Peyer's patch (tissue), 4 donors: Measurements from ENCODE around the gene TEDC1. TPM values are rescaled to one million over a fixed set of nuclear protein-coding genes. Genes with fewer than 3 reads are reported as not detected.

ENCODE experiments used
- DNase-seq, 3 donors: peaks; one replicate each; pipeline ENCODE4 v3.0.0-alpha.2; 2017 to 2019
- H3K27ac ChIP-seq, 4 donors: fragments of 200-600 bp; sonication (generic); one replicate each; pipeline ENCODE4 v1.5.1; 2016 to 2019
- H3K27me3 ChIP-seq, 2 donors: fragments of 200-600 bp; sonication (generic); one replicate each; pipeline ENCODE4 v1.5.1; 2019
- H3K36me3 ChIP-seq, 3 donors: fragments of 200-600 bp; sonication (generic); one replicate each; pipeline ENCODE4 v1.5.1; 2016 to 2019
- H3K4me1 ChIP-seq, 4 donors: fragments of 200-600 bp; sonication (generic); one replicate each; pipeline ENCODE4 v1.5.1; 2016 to 2019
- H3K4me3 ChIP-seq, 4 donors: fragments of 200-600 bp; sonication (generic); 1 replicate in 3 of 4; 2 replicates in 1 of 4; pipeline ENCODE4 v1.5.1; 2016 to 2019; ENCODE audit warnings: mild to moderate bottlenecking in 1 of 4
- H3K9me3 ChIP-seq, 4 donors: fragments of 200-600 bp; sonication (generic); one replicate each; pipeline ENCODE4 v1.5.1; 2016 to 2019; ENCODE audit warnings: mild to moderate bottlenecking in 1 of 4
- POLR2A ChIP-seq, 2 donors: fragments of 450-650 bp; IDR thresholded peaks; one replicate each; pipeline ENCODE4 v1.5.1; 2017; ENCODE audit warnings: antibody characterized with exemption in 2 of 2, mild to moderate bottlenecking in 2 of 2, moderate library complexity in 2 of 2
- total RNA-seq, 4 donors: library from RNA; depleted of rRNA; stranded (reverse); fragments of >200 nt; gene quantifications; one replicate each; pipeline ENCODE4 v1.1.0, GENCODE V29; 2016
- TF ChIP-seq, protein P1 (sequence below), 6 experiments: fragments of 450-650 bp in 4 of 6; fragments of 200-600 bp in 2 of 6; sonication (generic) in 1 of 6; IDR thresholded peaks; one replicate each; pipeline ENCODE4 v1.5.1; 2017 to 2019; ENCODE audit warnings: antibody characterized with exemption in 6 of 6, mild to moderate bottlenecking in 3 of 6, moderate library complexity in 1 of 6

The TEDC1 gene
- total RNA-seq, 4 donors from 2014 or later, result 7.0 to 42.1 (median 15.1) TPM

DNA sequence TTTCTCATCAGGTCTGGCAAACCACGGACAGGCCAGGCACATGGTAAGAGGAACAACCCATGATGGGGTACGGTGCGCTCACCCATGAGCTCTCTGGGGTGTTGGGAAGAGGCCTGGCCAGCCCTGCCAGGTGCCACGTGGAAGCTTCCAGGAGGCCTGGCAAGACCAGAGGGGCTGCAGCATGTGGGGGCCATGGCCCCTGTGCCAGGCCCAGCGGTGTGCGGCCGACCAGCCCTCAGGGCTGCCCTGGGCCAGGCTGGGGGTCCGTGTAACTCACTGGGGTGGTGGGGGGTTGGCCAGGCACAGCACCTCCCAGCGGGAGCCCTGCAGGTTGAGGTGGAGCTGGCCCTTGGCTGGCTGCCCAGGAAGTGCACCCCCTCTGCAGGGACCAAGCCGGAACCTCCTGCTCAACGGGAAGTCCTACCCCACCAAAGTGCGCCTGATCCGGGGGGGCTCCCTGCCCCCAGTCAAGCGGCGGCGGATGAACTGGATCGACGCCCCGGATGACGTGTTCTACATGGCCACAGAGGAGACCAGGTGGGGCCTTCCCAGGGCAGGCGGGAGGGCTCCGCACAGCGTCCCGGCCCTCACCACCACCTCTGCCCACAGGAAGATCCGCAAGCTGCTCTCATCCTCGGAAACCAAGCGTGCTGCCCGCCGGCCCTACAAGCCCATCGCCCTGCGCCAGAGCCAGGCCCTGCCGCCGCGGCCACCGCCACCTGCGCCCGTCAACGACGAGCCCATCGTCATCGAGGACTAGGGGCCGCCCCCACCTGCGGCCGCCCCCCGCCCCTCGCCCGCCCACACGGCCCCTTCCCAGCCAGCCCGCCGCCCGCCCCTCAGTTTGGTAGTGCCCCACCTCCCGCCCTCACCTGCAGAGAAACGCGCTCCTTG is 21.3 kb upstream of the TEDC1 start:
- peaks cover 0 to 19% (median 10%) of the 10 kb centered on the region in 4 donors for H3K4me1 ChIP-seq
- DNase-seq, result no peak
- peaks cover 0 to 8% of the 10 kb centered on the region in 2 donors for H3K27me3 ChIP-seq
- H3K27ac ChIP-seq, result no peak overlapping the region
- H3K9me3 ChIP-seq, result no peaks in the 10 kb centered on the region
- H3K36me3 ChIP-seq, result peaks cover 0 to 51% (median 0%) of the 10 kb centered on the region in 3 donors
- H3K4me3 ChIP-seq, result no peak overlapping the region
- TF ChIP-seq, protein P1, sequence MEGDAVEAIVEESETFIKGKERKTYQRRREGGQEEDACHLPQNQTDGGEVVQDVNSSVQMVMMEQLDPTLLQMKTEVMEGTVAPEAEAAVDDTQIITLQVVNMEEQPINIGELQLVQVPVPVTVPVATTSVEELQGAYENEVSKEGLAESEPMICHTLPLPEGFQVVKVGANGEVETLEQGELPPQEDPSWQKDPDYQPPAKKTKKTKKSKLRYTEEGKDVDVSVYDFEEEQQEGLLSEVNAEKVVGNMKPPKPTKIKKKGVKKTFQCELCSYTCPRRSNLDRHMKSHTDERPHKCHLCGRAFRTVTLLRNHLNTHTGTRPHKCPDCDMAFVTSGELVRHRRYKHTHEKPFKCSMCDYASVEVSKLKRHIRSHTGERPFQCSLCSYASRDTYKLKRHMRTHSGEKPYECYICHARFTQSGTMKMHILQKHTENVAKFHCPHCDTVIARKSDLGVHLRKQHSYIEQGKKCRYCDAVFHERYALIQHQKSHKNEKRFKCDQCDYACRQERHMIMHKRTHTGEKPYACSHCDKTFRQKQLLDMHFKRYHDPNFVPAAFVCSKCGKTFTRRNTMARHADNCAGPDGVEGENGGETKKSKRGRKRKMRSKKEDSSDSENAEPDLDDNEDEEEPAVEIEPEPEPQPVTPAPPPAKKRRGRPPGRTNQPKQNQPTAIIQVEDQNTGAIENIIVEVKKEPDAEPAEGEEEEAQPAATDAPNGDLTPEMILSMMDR (IDR thresholded peaks at IDR 0.05), result no peak
- no peak for TF ChIP-seq POLR2A (IDR thresholded peaks at IDR 0.05)

DNA sequence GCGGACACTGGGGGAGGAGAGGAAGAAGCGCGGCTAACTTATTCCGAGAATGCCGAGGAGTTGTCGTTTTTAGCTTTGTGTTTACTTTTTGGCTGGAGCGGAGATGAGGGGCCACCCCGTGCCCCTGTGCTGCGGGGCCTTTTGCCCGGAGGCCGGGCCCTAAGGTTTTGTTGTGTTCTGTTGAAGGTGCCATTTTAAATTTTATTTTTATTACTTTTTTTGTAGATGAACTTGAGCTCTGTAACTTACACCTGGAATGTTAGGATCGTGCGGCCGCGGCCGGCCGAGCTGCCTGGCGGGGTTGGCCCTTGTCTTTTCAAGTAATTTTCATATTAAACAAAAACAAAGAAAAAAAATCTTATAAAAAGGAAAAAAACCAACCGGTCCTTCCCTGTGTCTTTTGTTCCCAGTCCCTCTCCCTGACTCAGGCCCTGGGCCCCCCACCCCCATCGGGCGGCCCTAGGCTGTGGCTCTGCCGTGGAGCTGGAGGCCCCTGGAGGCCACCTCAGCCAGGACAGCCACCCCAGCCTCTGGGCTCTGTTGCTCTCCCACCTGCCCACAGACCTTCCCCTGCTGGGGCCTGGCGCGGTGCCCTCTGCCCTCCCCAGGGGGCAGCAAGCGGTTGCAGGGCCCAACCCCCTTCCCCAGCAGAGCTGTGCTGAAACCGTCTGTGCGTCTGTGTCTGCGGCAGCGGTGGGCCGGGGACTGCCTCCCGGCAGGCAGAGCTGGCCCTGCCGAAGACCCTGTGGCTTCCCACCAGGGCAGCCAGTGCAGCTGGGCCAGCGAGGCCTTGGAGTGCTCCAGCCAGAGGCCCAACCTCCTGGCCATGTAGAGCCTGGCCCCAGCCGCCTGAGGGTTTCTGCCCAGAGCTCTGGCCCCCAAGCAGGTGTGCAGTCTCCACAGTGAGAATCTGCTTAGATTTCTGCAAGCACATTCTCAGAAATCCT is 20.4 kb upstream of the TEDC1 start:
- Histone ChIP-seq H3K4me1 (peaks cover 0 to 28% (median 19%) of the 10 kb centered on the region in 4 donors), H3K27me3 (peaks cover 0 to 17% of the 10 kb centered on the region in 2 donors)
- TF ChIP-seq, protein P1 (IDR thresholded peaks at IDR 0.05), result no peak
- no peak for TF ChIP-seq POLR2A (IDR thresholded peaks at IDR 0.05)

DNA sequence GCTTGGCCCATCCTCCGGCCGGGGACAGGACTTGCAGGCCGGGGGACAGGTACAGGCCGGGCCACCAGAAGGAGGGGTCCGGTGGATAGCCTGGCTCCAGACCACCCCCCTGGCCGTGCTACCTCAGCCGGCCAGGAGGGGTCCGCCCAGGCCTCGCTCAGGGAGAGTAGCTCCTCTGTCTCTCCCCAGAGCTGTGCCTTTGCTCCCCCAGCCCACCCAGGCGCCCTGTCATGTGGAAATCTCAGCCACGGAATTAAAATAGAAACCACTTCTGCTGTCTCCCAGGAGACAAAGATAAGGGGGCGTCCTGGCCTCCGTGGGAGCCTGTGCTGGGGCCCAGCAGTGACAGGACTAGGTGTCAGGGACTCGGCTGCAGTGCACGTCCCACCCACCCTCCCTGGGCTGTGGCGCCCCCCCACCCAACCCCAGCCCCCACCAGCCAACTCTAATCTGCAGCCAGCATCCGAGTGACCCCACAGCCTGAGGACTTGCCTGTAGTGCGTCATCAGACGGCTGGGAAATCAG is 19.7 kb upstream of the TEDC1 start:
- DNase-seq, result no peak
- H3K4me3 ChIP-seq, result no peak overlapping the region
- H3K4me1 ChIP-seq, result peaks cover 0 to 35% (median 22%) of the 10 kb centered on the region in 4 donors
- H3K27me3 ChIP-seq, result peaks cover 0 to 24% of the 10 kb centered on the region in 2 donors
- no peak for TF ChIP-seq POLR2A (IDR thresholded peaks at IDR 0.05)
- TF ChIP-seq, protein P1 (IDR thresholded peaks at IDR 0.05), result no peak
- peaks cover 0 to 34% (median 0%) of the 10 kb centered on the region in 3 donors for H3K36me3 ChIP-seq
- H3K27ac ChIP-seq, result peak overlapping the region in 1 of 4 donors; percentile 89
- H3K9me3 ChIP-seq, result no peaks in the 10 kb centered on the region

More for the DNA sequence above, 20.4 kb upstream of the TEDC1 start:
- H3K9me3 ChIP-seq, result no peaks in the 10 kb centered on the region
- DNase-seq, result no peak
- H3K36me3 ChIP-seq, result peaks cover 0 to 41% (median 0%) of the 10 kb centered on the region in 3 donors
- no peak overlapping the region for H3K4me3 ChIP-seq
- peak overlapping the region in 1 of 4 donors; percentile 12 for H3K27ac ChIP-seq

DNA sequence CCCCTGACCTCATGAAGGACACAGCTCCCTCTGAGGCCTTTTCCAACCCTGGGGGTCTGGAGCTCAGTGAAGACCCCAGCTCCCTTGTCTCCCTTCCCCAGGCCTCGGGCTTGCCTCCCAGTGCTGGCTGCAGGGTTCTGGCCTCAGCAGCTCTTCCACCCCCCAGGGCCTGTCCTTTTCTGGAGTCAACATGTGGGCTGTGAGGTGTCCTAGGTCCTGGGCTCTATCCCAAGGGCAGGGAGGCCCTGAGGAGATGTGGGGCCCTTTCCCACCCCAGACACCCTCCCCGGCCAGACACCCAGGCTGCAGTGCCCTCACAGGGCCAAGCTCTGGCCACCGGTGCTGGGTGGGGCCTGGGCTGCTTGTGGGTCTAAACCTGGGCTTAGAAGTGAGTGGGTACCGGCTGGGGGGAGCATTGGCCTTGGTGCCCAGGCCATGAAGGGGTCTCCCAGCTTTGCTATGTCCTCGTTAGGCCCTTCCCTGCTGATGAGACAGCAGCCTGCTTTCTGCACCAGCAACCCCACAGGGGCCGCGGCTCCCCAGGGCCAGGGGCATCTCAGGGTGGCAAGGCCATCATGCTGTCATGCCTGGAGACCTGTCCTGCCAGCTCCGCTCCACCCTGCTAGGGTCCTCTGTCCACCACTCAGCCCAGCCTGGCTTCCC is 19.1 kb upstream of the TEDC1 start:
- peaks cover 0 to 41% (median 25%) of the 10 kb centered on the region in 4 donors for H3K4me1 ChIP-seq
- peaks cover 0 to 25% of the 10 kb centered on the region in 2 donors for H3K27me3 ChIP-seq
- TF ChIP-seq, protein P1 (IDR thresholded peaks at IDR 0.05), result no peak
- TF ChIP-seq POLR2A (IDR thresholded peaks at IDR 0.05), result no peak
- no peak overlapping the region for H3K4me3 ChIP-seq
- H3K36me3 ChIP-seq, result peaks cover 0 to 28% (median 0%) of the 10 kb centered on the region in 3 donors
- no peak for DNase-seq
- H3K9me3 ChIP-seq, result no peaks in the 10 kb centered on the region
- peak overlapping the region in 2 of 4 donors; percentile 12 to 89 for H3K27ac ChIP-seq
